ENCODE results near the gene RCC2. TPM values are rescaled to one million over a fixed set of nuclear protein-coding genes. Genes with fewer than 3 reads are reported as not detected.
"Not testable (repeated sequence)": the region's sequence is repeated elsewhere in the genome, so short reads cannot be mapped to it uniquely, and the experiment has no call there.

The RCC2 gene
- total and polyA plus RNA-seq, 2 of the 4 experiments (the other 2 are of a cell fraction) = 24.0 to 38.9 TPM

DNA sequence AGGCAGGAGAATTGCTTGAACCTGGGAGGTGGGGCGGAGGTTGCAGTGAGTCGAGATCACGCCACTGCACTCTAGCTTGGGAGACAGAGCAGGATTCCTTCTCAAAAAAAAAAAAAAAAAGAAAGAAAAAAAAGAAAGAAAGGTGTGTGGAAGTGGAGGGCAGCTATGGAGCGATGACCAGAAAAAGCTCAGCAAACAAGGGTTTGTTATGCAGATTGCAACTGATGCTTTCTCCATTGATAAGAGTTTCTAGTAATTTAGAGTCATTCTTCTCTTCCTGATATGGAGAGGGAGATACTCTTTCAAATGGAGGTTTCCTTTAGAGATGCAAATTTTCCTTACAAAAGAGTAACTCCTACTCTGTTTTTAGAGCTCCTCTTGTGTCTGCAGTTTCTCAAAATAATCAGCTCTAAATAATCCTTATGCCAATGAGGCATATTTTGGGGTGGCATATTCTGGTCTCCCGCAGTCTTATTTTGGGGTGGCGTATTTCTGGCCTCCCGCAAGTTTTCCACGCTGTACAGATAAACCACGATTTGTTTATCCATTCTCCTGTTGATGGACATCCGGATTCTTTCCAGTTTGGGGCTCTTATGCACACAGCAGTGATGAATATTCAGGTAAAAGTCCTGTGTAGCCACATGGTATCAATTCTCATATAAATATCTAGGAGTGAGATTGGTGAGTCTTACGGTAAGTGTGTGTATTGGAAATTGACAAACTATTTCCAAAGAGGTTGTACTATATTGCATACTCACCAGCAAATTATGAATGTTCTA lies 30.7 kb upstream of the RCC2 start (continued):
- TF ChIP-seq MAZ (IDR thresholded peaks at IDR 0.05; ENCODE audit: borderline replicate concordance, low read depth, low read length) = no peak

DNA sequence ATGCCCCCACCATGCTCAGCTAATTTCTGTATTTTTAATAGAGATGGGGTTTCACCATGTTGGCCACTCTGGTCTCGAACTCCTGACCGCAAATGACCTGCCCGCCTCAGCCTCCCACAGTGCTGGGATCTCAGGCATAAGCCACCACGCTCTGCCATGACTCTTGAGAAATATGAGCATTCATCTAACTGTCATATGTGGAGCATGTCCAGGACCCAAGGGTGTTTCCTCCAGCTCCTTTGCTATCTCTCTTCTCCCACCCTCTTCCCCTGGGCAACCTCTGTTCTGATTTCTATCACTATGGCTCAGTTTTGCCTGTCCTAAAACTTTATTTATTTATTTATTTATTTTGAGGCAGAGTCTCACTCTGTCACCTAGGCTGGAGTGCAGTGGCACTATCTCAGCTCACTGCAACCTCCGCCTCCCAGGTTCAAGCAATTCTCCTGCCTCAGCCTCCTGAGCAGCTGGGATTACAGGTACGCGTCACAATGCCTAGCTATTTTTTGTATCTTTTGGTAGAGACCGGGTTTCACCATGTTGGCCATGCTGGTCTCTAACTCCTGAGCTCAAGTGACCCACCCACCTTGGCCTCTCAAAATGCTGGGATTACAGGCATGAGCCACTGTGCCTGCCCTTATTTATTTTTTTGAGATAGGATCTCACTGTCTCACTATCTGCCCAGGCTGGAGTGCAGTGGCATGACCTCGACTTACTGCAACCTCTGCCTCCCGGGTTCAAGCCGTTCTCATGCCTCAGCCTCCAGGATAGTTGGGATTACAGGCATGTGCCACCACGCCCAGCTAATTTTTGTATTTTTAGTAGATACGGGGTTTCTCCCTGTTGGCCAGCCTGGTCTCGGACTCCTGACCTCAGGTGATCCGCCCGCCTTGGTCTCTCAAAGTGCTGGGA lies 29.1 kb upstream of the RCC2 start:
- CTCF ChIA-PET = interaction anchor here (1.7 kb wide), 1 partner anchor 9 kb away, joined by 14 read pairs; no protein-coding TSS in a partner anchor
- H3K18ac ChIP-seq (ENCODE audit: low read depth, low read length); H3K23ac ChIP-seq (ENCODE audit: low read depth, low read length); H3K4me1 ChIP-seq (ENCODE audit: control insufficient read depth, insufficient read depth, low read length); H4K5ac ChIP-seq (ENCODE audit: low read depth, low read length); H2BK20ac ChIP-seq (ENCODE audit: low read depth, low read length); H2AFZ ChIP-seq (replicated peaks; ENCODE audit: low read length, poor library complexity); ATAC-seq (ENCODE audit: low read depth); in situ Hi-C loops (cut with MboI; ENCODE audit: low sequenced_read_pairs); H3K27me3 ChIP-seq (ENCODE audit: control insufficient read depth, insufficient read depth, low read length); H3K4me3 ChIP-seq (ENCODE audit: insufficient read depth, low read depth, low read length); H3K79me1 ChIP-seq (ENCODE audit: low read depth in 1 of 2, low read length in 2 of 2); H4K20me1 ChIP-seq (ENCODE audit: insufficient read depth, low read length); dilution Hi-C loops (cut with HindIII; ENCODE audit: low sequenced_read_pairs, unreplicated experiment); H4K91ac ChIP-seq (ENCODE audit: insufficient read depth, low read depth, low read length); H2BK5ac ChIP-seq (ENCODE audit: low read depth, low read length, poor library complexity, severe bottlenecking); H3K9me3 ChIP-seq (ENCODE audit: control insufficient read depth, insufficient read depth, low read length); H2BK15ac ChIP-seq (ENCODE audit: low read depth, low read length); H3K56ac ChIP-seq (ENCODE audit: extremely low read depth, insufficient read depth, low read length); BruUV-seq (replicated peaks); H2BK120ac ChIP-seq (ENCODE audit: low read depth, low read length); H3K4ac ChIP-seq (ENCODE audit: low read depth, low read length); H3K9ac ChIP-seq (ENCODE audit: low read depth, low read length); H3K9me1 ChIP-seq (ENCODE audit: insufficient read depth, low read length); H3K36me3 ChIP-seq (ENCODE audit: control insufficient read depth, insufficient read depth, low read length); H2AK5ac ChIP-seq (ENCODE audit: low read depth, low read length); H3K14ac ChIP-seq (replicated peaks; ENCODE audit: low read depth, low read length); POLR2A ChIA-PET (ENCODE audit: unreplicated experiment); H3K27ac ChIP-seq (ENCODE audit: insufficient read depth, low read length); intact Hi-C loops (cut with micrococcal nuclease); H2AK9ac ChIP-seq (replicated peaks; ENCODE audit: low read depth, low read length, poor library complexity); DNase-seq; H4K8ac ChIP-seq (ENCODE audit: low read depth in 2 of 2, low read length in 2 of 2); H3K4me2 ChIP-seq (ENCODE audit: low read depth, low read length): not testable (repeated sequence)
- WGBS, 2 experiments (ENCODE audit: extremely low coverage in 2 of 2, insufficient read length in 1 of 2) = 93% methylated on average over 3 of the region's 16 CpGs; no CpG with 5 or more reads in 1 of the 2 experiments
